ENCODE data around the gene CARS1.

CARS1 gene

GRCh38 chr11:3057069-3057963 lies at the start of gene CARS1:
Gene CARS1 (minus strand): TSS chr11:3057423. CDS start chr11:3057367, 56 bp downstream.
- peak; percentile 92 for DNase-seq

- DNase-seq, result no peak
These were observed 48.8 kb upstream of the CARS1 start for GRCh38 chr11:3105791-3106735.

GRCh38 chr11:3104961-3105790 lies 48.0 kb upstream of the CARS1 start:
- no peak for DNase-seq

- no peak for DNase-seq
These were observed 47.0 kb upstream of the CARS1 start for GRCh38 chr11:3104051-3104714.

- DNase-seq, result no peak
These were observed 45.9 kb upstream of the CARS1 start for GRCh38 chr11:3103076-3103475.

- DNase-seq, result no peak
These were observed 45.4 kb upstream of the CARS1 start for GRCh38 chr11:3102641-3102921.

GRCh38 chr11:3101921-3102640 lies 44.9 kb upstream of the CARS1 start:
- no peak for DNase-seq

GRCh38 chr11:3099178-3099577 lies 42.0 kb upstream of the CARS1 start:
- no peak for DNase-seq

GRCh38 chr11:3096909-3097530 lies 39.8 kb upstream of the CARS1 start:
- no peak for DNase-seq

GRCh38 chr11:3095712-3096361 lies 38.6 kb upstream of the CARS1 start:
- no peak for DNase-seq

GRCh38 chr11:3094223-3094824 lies 37.1 kb upstream of the CARS1 start:
- DNase-seq, result no peak

GRCh38 chr11:3093281-3094191 lies 36.3 kb upstream of the CARS1 start:
- DNase-seq, result no peak

GRCh38 chr11:3092603-3093141 lies 35.4 kb upstream of the CARS1 start:
- DNase-seq, result no peak

- DNase-seq, result peak; percentile 63
These were observed 34.8 kb upstream of the CARS1 start for GRCh38 chr11:3091846-3092602.

GRCh38 chr11:3091081-3091845 lies 34.0 kb upstream of the CARS1 start:
- no peak for DNase-seq

- no peak for DNase-seq
These were observed 33.1 kb upstream of the CARS1 start for GRCh38 chr11:3090096-3090901.

All from activated T-cell treated with anti-CD3 and anti-CD28 coated beads for 4 hours (primary cell).